ENCODE data around the gene INPP5J. TPM values are rescaled to one million over a fixed set of nuclear protein-coding genes. Genes with fewer than 3 reads are reported as not detected.

Gene INPP5J
- total and polyA plus RNA-seq, 2 of the 13 experiments (the other 11 are each of a cell fraction or from before 2014, with no cell fraction given): 0.24 to 1.1 TPM

DNA sequence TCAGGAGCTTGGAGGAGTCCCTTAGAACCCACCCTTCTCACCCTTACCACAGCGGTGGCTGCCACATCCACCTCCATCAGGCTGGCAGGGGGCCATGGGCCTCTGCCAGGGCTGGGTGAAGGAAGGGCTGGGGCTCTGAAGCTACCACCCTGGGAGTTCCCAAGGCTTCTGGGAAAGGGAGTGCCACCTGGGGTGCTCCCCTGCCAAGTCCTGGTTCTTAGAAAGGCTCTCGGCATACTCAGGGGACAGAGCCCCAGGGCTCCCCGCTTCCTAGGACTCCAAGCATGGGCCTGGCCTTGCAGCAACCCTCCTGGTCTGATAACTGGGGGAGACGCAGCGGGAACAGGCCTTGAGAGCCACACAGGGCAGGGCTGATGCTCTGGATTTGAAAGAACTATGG is 18.0 kb downstream of the INPP5J start:
- no peak for FAIRE-seq
- TF ChIP-seq SETDB1 (CRISPR knock-in tag; IDR thresholded peaks at IDR 0.05; ENCODE audit: borderline replicate concordance): no peak
- TF ChIP-seq, protein P1, sequence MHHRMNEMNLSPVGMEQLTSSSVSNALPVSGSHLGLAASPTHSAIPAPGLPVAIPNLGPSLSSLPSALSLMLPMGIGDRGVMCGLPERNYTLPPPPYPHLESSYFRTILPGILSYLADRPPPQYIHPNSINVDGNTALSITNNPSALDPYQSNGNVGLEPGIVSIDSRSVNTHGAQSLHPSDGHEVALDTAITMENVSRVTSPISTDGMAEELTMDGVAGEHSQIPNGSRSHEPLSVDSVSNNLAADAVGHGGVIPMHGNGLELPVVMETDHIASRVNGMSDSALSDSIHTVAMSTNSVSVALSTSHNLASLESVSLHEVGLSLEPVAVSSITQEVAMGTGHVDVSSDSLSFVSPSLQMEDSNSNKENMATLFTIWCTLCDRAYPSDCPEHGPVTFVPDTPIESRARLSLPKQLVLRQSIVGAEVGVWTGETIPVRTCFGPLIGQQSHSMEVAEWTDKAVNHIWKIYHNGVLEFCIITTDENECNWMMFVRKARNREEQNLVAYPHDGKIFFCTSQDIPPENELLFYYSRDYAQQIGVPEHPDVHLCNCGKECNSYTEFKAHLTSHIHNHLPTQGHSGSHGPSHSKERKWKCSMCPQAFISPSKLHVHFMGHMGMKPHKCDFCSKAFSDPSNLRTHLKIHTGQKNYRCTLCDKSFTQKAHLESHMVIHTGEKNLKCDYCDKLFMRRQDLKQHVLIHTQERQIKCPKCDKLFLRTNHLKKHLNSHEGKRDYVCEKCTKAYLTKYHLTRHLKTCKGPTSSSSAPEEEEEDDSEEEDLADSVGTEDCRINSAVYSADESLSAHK (CRISPR knock-in tag; IDR thresholded peaks at IDR 0.05; ENCODE audit: borderline replicate concordance): no peak
- TF ChIP-seq, protein P2, sequence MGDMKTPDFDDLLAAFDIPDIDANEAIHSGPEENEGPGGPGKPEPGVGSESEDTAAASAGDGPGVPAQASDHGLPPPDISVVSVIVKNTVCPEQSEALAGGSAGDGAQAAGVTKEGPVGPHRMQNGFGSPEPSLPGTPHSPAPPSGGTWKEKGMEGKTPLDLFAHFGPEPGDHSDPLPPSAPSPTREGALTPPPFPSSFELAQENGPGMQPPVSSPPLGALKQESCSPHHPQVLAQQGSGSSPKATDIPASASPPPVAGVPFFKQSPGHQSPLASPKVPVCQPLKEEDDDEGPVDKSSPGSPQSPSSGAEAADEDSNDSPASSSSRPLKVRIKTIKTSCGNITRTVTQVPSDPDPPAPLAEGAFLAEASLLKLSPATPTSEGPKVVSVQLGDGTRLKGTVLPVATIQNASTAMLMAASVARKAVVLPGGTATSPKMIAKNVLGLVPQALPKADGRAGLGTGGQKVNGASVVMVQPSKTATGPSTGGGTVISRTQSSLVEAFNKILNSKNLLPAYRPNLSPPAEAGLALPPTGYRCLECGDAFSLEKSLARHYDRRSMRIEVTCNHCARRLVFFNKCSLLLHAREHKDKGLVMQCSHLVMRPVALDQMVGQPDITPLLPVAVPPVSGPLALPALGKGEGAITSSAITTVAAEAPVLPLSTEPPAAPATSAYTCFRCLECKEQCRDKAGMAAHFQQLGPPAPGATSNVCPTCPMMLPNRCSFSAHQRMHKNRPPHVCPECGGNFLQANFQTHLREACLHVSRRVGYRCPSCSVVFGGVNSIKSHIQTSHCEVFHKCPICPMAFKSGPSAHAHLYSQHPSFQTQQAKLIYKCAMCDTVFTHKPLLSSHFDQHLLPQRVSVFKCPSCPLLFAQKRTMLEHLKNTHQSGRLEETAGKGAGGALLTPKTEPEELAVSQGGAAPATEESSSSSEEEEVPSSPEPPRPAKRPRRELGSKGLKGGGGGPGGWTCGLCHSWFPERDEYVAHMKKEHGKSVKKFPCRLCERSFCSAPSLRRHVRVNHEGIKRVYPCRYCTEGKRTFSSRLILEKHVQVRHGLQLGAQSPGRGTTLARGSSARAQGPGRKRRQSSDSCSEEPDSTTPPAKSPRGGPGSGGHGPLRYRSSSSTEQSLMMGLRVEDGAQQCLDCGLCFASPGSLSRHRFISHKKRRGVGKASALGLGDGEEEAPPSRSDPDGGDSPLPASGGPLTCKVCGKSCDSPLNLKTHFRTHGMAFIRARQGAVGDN (CRISPR knock-in tag; IDR thresholded peaks at IDR 0.05): no peak
- TF ChIP-seq HOMEZ (CRISPR knock-in tag; IDR thresholded peaks at IDR 0.05; ENCODE audit: low read depth): no peak
- TF ChIP-seq TMF1 (CRISPR knock-in tag; IDR thresholded peaks at IDR 0.05; ENCODE audit: low read depth): no peak
- TF ChIP-seq TOPORS (CRISPR knock-in tag; IDR thresholded peaks at IDR 0.05): no peak
- no peak for TF ChIP-seq SCMH1 (CRISPR knock-in tag; IDR thresholded peaks at IDR 0.05; ENCODE audit: borderline replicate concordance)
- TF ChIP-seq ZNF749 (CRISPR knock-in tag; IDR thresholded peaks at IDR 0.05; ENCODE audit: borderline replicate concordance): no peak
- TF ChIP-seq CBFB (CRISPR knock-in tag; IDR thresholded peaks at IDR 0.05): no peak
- TF ChIP-seq, protein P3, sequence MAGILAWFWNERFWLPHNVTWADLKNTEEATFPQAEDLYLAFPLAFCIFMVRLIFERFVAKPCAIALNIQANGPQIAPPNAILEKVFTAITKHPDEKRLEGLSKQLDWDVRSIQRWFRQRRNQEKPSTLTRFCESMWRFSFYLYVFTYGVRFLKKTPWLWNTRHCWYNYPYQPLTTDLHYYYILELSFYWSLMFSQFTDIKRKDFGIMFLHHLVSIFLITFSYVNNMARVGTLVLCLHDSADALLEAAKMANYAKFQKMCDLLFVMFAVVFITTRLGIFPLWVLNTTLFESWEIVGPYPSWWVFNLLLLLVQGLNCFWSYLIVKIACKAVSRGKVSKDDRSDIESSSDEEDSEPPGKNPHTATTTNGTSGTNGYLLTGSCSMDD (CRISPR knock-in tag; IDR thresholded peaks at IDR 0.05): no peak
- no peak for TF ChIP-seq RARG (CRISPR knock-in tag; IDR thresholded peaks at IDR 0.05; ENCODE audit: low read depth)
- no peak for TF ChIP-seq ZNF773 (CRISPR knock-in tag; IDR thresholded peaks at IDR 0.05; ENCODE audit: borderline replicate concordance)
- TF ChIP-seq AHR (CRISPR knock-in tag; IDR thresholded peaks at IDR 0.05): no peak
- TF ChIP-seq ZNF569 (CRISPR knock-in tag; IDR thresholded peaks at IDR 0.05; ENCODE audit: borderline replicate concordance): no peak
- no peak for TF ChIP-seq NR2F2 (IDR thresholded peaks at IDR 0.05; ENCODE audit: borderline replicate concordance, low read depth)
- TF ChIP-seq ZMYM4 (CRISPR knock-in tag; IDR thresholded peaks at IDR 0.05): no peak

More for the DNA sequence above, 18.0 kb downstream of the INPP5J start:
- POLR2A ChIA-PET: interaction anchor here (1.6 kb wide), 1 partner anchor 33 kb away, joined by 4 read pairs; the partner anchor contains the start of gene SELENOM
- WGBS (ENCODE audit: low lambda C conversion rate): no CpG with 5 or more reads among the region's 5 CpGs
- H2AFZ ChIP-seq (ENCODE audit: low read length): no peak overlapping the region
- no peaks in the 10 kb centered on the region for H3K9me3 ChIP-seq (ENCODE audit: low read length)
- ATAC-seq (peak; percentile 7; the same call in 1 of the 3 replicates), DNase-seq (ENCODE audit: low spot score) (no peak)
- no peak overlapping the region for H3K9ac ChIP-seq (ENCODE audit: insufficient read depth, low read depth, low read length)
- H3K4me1 ChIP-seq (ENCODE audit: insufficient read depth, low read length): peaks cover 10% of the 10 kb centered on the region
- peak overlapping the region; percentile 26; the same call in 1 of the 2 replicates for H3K4me2 ChIP-seq (ENCODE audit: low read depth, low read length)
- in situ Hi-C loops (cut with HindIII; ENCODE audit: extremely low pct_ligation_motif_present, low pct_unique_long_range_greater_than_20kb): loop anchor here (5.0 to 10.0 kb wide), 2 partner anchors 38 to 176 kb away; partner anchors contain the start of genes MORC2 and TUG1
- no peaks in the 10 kb centered on the region for H3K79me2 ChIP-seq (ENCODE audit: insufficient read depth, low read length)
- H3K27me3 ChIP-seq (ENCODE audit: control insufficient read depth in 1 of 2, insufficient read depth in 2 of 2, low read length in 2 of 2): peaks cover 6 to 48% of the 10 kb centered on the region in 2 experiments; a peak in 4 of 5 replicates
- intact Hi-C loops (cut with micrococcal nuclease; ENCODE audit: unreplicated experiment): no loop called here
- H3K27ac ChIP-seq (ENCODE audit: extremely low read length, insufficient read depth, low read length): no peak overlapping the region
- no peak overlapping the region for H3K4me3 ChIP-seq (replicated peaks in 1 of 3; ENCODE audit: insufficient read depth in 1 of 3, low read depth in 2 of 3, low read length in 3 of 3)
- no TSS peak for BruUV-seq (replicated peaks)
- CTCF ChIA-PET (ENCODE audit: low intra/inter-chr PET ratio, low total read pairs): no interaction called here
- H4K20me1 ChIP-seq (ENCODE audit: insufficient read depth, low read length): no peaks in the 10 kb centered on the region
- no peaks in the 10 kb centered on the region for H3K36me3 ChIP-seq (replicated peaks in 1 of 2; ENCODE audit: control insufficient read depth in 1 of 2, insufficient read depth in 2 of 2, low read length in 2 of 2)
